Progenitor cell of endocrine pancreas (in vitro differentiated cells): ENCODE data around the gene CD69. TPM values are rescaled to one million over a fixed set of nuclear protein-coding genes. Genes with fewer than 3 reads are reported as not detected.

Source experiments
- DNase-seq: peaks from one replicate; pipeline ENCODE4 v3.0.0; 2021; ENCODE audit warnings: low spot score; ENCODE audit not compliant: unreplicated experiment
- H3K27ac Mint-ChIP-seq: 2 replicates; pipeline ENCODE4 v1.8.0; 2021; ENCODE audit warnings: mild to moderate bottlenecking, moderate library complexity, mixed read lengths
- H3K27me3 Mint-ChIP-seq: 2 replicates; pipeline ENCODE4 v1.8.0; 2021; ENCODE audit warnings: mixed read lengths
- H3K36me3 Mint-ChIP-seq: 2 replicates; pipeline ENCODE4 v1.8.0; 2022; ENCODE audit warnings: mixed read lengths; ENCODE audit not compliant: insufficient read depth
- H3K4me1 Mint-ChIP-seq: 2 replicates; pipeline ENCODE4 v1.8.0; 2021; ENCODE audit warnings: low read depth, mixed read lengths
- H3K4me3 Mint-ChIP-seq: 2 replicates; pipeline ENCODE4 v1.8.0; 2021; ENCODE audit warnings: low read depth, mild to moderate bottlenecking, moderate library complexity, mixed read lengths
- H3K9me3 Mint-ChIP-seq: 2 replicates; pipeline ENCODE4 v1.8.0; 2021; ENCODE audit warnings: low read depth, mixed read lengths
- total RNA-seq: library from RNA; stranded (reverse); gene quantifications from 2 replicates; pipeline ENCODE4 v1.2.1, GENCODE V29; 2021
- TF ChIP-seq, protein P1 (sequence below): fragments of 200-600 bp; sonication (generic); IDR thresholded peaks from one replicate; pipeline ENCODE4 v1.5.0; 2021; ENCODE audit warnings: antibody characterized with exemption, mild to moderate bottlenecking; ENCODE audit not compliant: unreplicated experiment

Gene CD69
- total RNA-seq, 1 donor from 2014 or later = not detected

GRCh38 chr12:9756706-9757105 lies 4.0 kb downstream of the CD69 start:
- Mint-ChIP-seq H3K27ac (no peak overlapping the region), H3K4me3 (no peak overlapping the region), H3K4me1 (peaks cover 5% of the 10 kb centered on the region), H3K9me3 (no peaks in the 10 kb centered on the region), H3K27me3 (no peaks in the 10 kb centered on the region), H3K36me3 (no peaks in the 10 kb centered on the region)
- DNase-seq = no peak
- TF ChIP-seq, protein P1, sequence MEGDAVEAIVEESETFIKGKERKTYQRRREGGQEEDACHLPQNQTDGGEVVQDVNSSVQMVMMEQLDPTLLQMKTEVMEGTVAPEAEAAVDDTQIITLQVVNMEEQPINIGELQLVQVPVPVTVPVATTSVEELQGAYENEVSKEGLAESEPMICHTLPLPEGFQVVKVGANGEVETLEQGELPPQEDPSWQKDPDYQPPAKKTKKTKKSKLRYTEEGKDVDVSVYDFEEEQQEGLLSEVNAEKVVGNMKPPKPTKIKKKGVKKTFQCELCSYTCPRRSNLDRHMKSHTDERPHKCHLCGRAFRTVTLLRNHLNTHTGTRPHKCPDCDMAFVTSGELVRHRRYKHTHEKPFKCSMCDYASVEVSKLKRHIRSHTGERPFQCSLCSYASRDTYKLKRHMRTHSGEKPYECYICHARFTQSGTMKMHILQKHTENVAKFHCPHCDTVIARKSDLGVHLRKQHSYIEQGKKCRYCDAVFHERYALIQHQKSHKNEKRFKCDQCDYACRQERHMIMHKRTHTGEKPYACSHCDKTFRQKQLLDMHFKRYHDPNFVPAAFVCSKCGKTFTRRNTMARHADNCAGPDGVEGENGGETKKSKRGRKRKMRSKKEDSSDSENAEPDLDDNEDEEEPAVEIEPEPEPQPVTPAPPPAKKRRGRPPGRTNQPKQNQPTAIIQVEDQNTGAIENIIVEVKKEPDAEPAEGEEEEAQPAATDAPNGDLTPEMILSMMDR = no peak

DNA sequence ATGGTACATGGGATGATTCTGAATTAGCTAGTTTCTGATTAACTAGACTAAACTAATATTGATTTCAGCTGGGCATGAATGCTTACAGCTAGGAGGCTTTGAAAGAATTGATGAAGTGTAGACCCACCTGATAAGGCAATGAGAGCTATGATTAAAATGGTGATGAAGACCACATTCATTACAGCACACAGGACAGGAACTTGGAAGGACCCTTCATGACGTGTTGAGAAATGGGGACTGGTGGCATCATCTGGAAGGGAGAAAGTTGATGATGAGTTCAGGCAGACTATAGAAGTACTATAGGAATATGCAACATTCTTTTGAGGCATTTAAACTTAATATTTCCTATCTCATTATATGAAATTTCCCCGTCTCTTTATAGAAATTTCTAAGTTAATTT lies 4.5 kb downstream of the CD69 start:
- Mint-ChIP-seq H3K27me3 (no peaks in the 10 kb centered on the region), H3K4me3 (no peak overlapping the region), H3K4me1 (peaks cover 5% of the 10 kb centered on the region), H3K27ac (no peak overlapping the region), H3K9me3 (no peaks in the 10 kb centered on the region), H3K36me3 (no peaks in the 10 kb centered on the region)
- TF ChIP-seq, protein P1 = no peak
- no peak for DNase-seq

GRCh38 chr12:9755567-9755966 lies 5.1 kb downstream of the CD69 start:
- TF ChIP-seq, protein P1 = no peak
- Mint-ChIP-seq H3K4me3 (no peak overlapping the region), H3K4me1 (peaks cover 4% of the 10 kb centered on the region), H3K9me3 (no peaks in the 10 kb centered on the region), H3K27ac (no peak overlapping the region), H3K27me3 (no peaks in the 10 kb centered on the region), H3K36me3 (no peaks in the 10 kb centered on the region)
- DNase-seq = no peak

GRCh38 chr12:9755035-9755434 lies 5.7 kb downstream of the CD69 start:
- Mint-ChIP-seq H3K4me3 (no peak overlapping the region), H3K27ac (no peak overlapping the region), H3K9me3 (no peaks in the 10 kb centered on the region), H3K36me3 (no peaks in the 10 kb centered on the region), H3K27me3 (no peaks in the 10 kb centered on the region), H3K4me1 (peaks cover 4% of the 10 kb centered on the region)
- no peak for DNase-seq
- TF ChIP-seq, protein P1 = no peak

DNA sequence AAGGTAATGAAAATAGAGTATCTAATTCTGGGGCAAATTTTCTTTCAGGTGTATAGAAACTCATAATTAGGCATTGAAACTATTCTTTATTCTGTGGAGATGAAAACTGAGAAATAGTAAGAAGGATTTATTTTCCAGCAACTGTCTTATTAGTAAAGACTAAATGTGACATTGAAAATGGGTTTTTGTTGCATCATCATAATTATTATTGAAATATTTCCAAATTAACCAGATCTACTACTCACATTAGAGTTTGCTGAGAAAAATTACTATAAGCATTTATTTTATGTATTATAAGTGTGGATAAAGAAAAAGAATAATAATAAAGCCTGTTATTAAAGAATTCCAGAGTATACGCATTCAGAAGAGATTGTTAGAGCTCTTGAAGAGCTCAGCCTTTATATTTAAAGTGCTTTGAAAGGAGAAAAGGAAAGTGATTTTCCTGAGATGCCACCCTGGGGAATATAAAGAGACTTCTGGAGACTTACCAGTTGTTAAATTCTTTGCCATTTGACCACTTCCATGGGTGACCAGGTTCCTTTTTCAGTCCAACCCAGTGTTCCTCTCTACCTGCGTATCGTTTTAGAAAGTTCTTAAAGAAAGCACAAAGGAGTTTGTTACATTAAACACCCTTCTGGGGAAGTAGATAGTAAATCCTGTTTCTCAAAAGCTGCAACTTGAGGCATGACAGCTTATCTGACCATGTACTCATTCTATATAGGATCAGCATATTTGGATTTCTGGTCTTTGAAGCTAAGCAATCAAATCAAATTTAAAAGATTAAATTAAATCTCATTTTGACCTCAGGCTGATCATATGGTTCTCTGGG lies 6.4 kb downstream of the CD69 start:
- Mint-ChIP-seq H3K27ac (no peak overlapping the region), H3K9me3 (no peaks in the 10 kb centered on the region), H3K36me3 (no peaks in the 10 kb centered on the region), H3K4me1 (peaks cover 4% of the 10 kb centered on the region), H3K27me3 (no peaks in the 10 kb centered on the region), H3K4me3 (no peak overlapping the region)
- TF ChIP-seq, protein P1 = no peak
- DNase-seq = no peak
